Hepatocyte (in vitro differentiated cells): ENCODE measurements around the gene CCDC9. TPM values are rescaled to one million over a fixed set of nuclear protein-coding genes. Genes with fewer than 3 reads are reported as not detected.

ENCODE experiments used
- DNase-seq: peaks from one replicate; pipeline ENCODE4 v3.0.0-alpha.2; 2016; ENCODE audit warnings: low spot score
- H2AFZ ChIP-seq: fragments of 200-600 bp; sonication (generic); 2 replicates; pipeline ENCODE4 v1.6.0; 2016; ENCODE audit warnings: antibody characterized with exemption, mild to moderate bottlenecking
- H3K27ac ChIP-seq: fragments of 200-600 bp; sonication (generic); 2 replicates; pipeline ENCODE4 v1.5.1; 2016; ENCODE audit warnings: mild to moderate bottlenecking
- H3K27me3 ChIP-seq: fragments of 200-600 bp; sonication (generic); 2 replicates; pipeline ENCODE4 v1.6.1; 2016
- H3K36me3 ChIP-seq: fragments of 200-600 bp; sonication (generic); replicated peaks from 2 replicates; pipeline ENCODE4 v1.5.1; 2016; ENCODE audit warnings: low read depth; ENCODE audit not compliant: insufficient read depth
- H3K4me1 ChIP-seq: fragments of 200-600 bp; sonication (generic); 2 replicates; pipeline ENCODE4 v1.5.1; 2016; ENCODE audit warnings: mild to moderate bottlenecking, moderate library complexity; ENCODE audit not compliant: insufficient read depth
- H3K4me2 ChIP-seq: fragments of 200-600 bp; sonication (generic); 2 replicates; pipeline ENCODE4 v1.6.0; 2016
- H3K4me3 ChIP-seq: fragments of 200-600 bp; sonication (generic); 2 replicates; pipeline ENCODE4 v1.5.1; 2016; ENCODE audit warnings: mild to moderate bottlenecking
- H3K79me2 ChIP-seq: fragments of 200-600 bp; sonication (generic); 2 replicates; pipeline ENCODE4 v1.6.0; 2017; ENCODE audit warnings: mild to moderate bottlenecking
- H3K9me2 ChIP-seq: fragments of 200-600 bp; sonication (generic); replicated peaks from 2 replicates; pipeline ENCODE4 v1.6.0; 2017; ENCODE audit warnings: mild to moderate bottlenecking; ENCODE audit not compliant: insufficient read depth
- H3K9me3 ChIP-seq: fragments of 200-600 bp; sonication (generic); 2 replicates; pipeline ENCODE4 v1.5.1; 2016; ENCODE audit warnings: low read depth, mild to moderate bottlenecking
- H4K20me1 ChIP-seq: fragments of 200-600 bp; sonication (generic); 2 replicates; pipeline ENCODE4 v1.6.0; 2016; ENCODE audit warnings: mild to moderate bottlenecking; ENCODE audit not compliant: insufficient read depth, poor library complexity, severe bottlenecking
- CTCF ChIP-seq: fragments of 200-600 bp; sonication (generic); IDR thresholded peaks from 2 replicates; pipeline ENCODE4 v1.5.1; 2016; ENCODE audit warnings: antibody characterized with exemption, mild to moderate bottlenecking; ENCODE audit not compliant: poor library complexity
- EZH2 ChIP-seq: fragments of 200-600 bp; sonication (generic); IDR thresholded peaks from 2 replicates; pipeline ENCODE4 v1.6.1; 2016; ENCODE audit warnings: antibody characterized with exemption, mild to moderate bottlenecking, borderline replicate concordance
- EZH2phosphoT487 ChIP-seq: fragments of 200-600 bp; sonication (generic); IDR thresholded peaks from one replicate; pipeline ENCODE4 v1.6.1; 2018; ENCODE audit warnings: antibody characterized with exemption, mild to moderate bottlenecking, low read depth, moderate library complexity; ENCODE audit not compliant: unreplicated experiment, severe bottlenecking
- WGBS: methylation state at CpG from one replicate; pipeline ENCODE4 v1.1.6; 2016; ENCODE audit warnings: low lambda C conversion rate; ENCODE audit errors: missing lambda C conversion rate; 5-methylcytosine and 5-hydroxymethylcytosine counted together
- polyA plus RNA-seq: library from polyadenylated mRNA; unstranded; fragments of >200 nt; fragmentation: Nextera tagmentation; extraction: Ambion mirVana; gene quantifications from 2 replicates; pipeline ENCODE4 v1.2.1, GENCODE V29; 2016
- total RNA-seq: library from RNA; depleted of rRNA; stranded (reverse); fragments of >200 nt; gene quantifications from 2 replicates; pipeline ENCODE4 v1.2.3, GENCODE V29; 2014

Gene CCDC9
- total and polyA plus RNA-seq, 2 experiments from 2014 or later, result 7.9 to 13.0 TPM

GRCh38 chr19:47231215-47232054 is 24.9 kb upstream of the CCDC9 start:
- Histone ChIP-seq H3K79me2 (peaks cover 26% of the 10 kb centered on the region), H3K27ac (peak overlapping the region; percentile 84), H3K36me3 (no peaks in the 10 kb centered on the region), H3K4me1 (peaks cover 35% of the 10 kb centered on the region), H3K27me3 (no peaks in the 10 kb centered on the region), H2AFZ (no peak overlapping the region), H4K20me1 (peaks cover 2% of the 10 kb centered on the region), H3K9me3 (no peaks in the 10 kb centered on the region), H3K4me3 (peak overlapping the region; percentile 30), H3K4me2 (peak overlapping the region; percentile 98), H3K9me2 (no peaks in the 10 kb centered on the region)
- WGBS, result 15% methylated on average over 19 of the region's 51 CpGs
- TF ChIP-seq EZH2, result no peak
- no peak for TF ChIP-seq EZH2phosphoT487
- TF ChIP-seq CTCF, result no peak
- DNase-seq, result peak; percentile 95

- H3K27ac ChIP-seq, result peak overlapping the region; percentile 84
- no peak overlapping the region for H2AFZ ChIP-seq
- peak overlapping the region; percentile 98 for H3K4me2 ChIP-seq
- whole genome bisulfite sequencing, result 78% methylated on average over 16 of the region's 16 CpGs
- H4K20me1 ChIP-seq, result peaks cover 2% of the 10 kb centered on the region
- H3K36me3 ChIP-seq, result no peaks in the 10 kb centered on the region
- H3K4me1 ChIP-seq, result peaks cover 24% of the 10 kb centered on the region
- DNase-seq, result no peak
- H3K79me2 ChIP-seq, result peaks cover 18% of the 10 kb centered on the region
- H3K9me3 ChIP-seq, result no peaks in the 10 kb centered on the region
- no peaks in the 10 kb centered on the region for H3K9me2 ChIP-seq
- TF ChIP-seq EZH2, result no peak
- no peak for TF ChIP-seq CTCF
- no peak for TF ChIP-seq EZH2phosphoT487
- H3K27me3 ChIP-seq, result no peaks in the 10 kb centered on the region
- H3K4me3 ChIP-seq, result no peak overlapping the region
These were observed 23.7 kb upstream of the CCDC9 start for GRCh38 chr19:47232422-47233211.

- Histone ChIP-seq H4K20me1 (no peaks in the 10 kb centered on the region), H3K79me2 (no peaks in the 10 kb centered on the region), H3K4me3 (no peak overlapping the region), H3K9me2 (no peaks in the 10 kb centered on the region), H3K9me3 (no peaks in the 10 kb centered on the region), H3K27me3 (peaks cover 7% of the 10 kb centered on the region), H2AFZ (no peak overlapping the region), H3K4me2 (no peak overlapping the region), H3K4me1 (peaks cover 19% of the 10 kb centered on the region), H3K27ac (no peak overlapping the region), H3K36me3 (no peaks in the 10 kb centered on the region)
- TF ChIP-seq CTCF (no peak), EZH2 (no peak), EZH2phosphoT487 (no peak)
- WGBS, result 93% methylated on average over 12 of the region's 12 CpGs
- DNase-seq, result no peak
These were observed 20.2 kb upstream of the CCDC9 start for GRCh38 chr19:47236072-47236675.
